Right lobe of liver (tissue), 6 donors: Measurements from ENCODE around the gene DDB1. TPM values are rescaled to one million over a fixed set of nuclear protein-coding genes. Genes with fewer than 3 reads are reported as not detected.

Experiments
- ATAC-seq, 4 donors: fragments of 200-7000 bp; cut with Tn5 transposase; one replicate each; pipeline ENCODE4 v1.9.1; 2020; ENCODE audit warnings: mild to moderate bottlenecking in 4 of 4, moderate library complexity in 4 of 4
- DNase-seq, 3 donors: peaks; one replicate each; pipeline ENCODE4 v3.0.0-alpha.2; 2020
- H3K27ac ChIP-seq, 3 donors: fragments of 200-600 bp; one replicate each; pipeline ENCODE4 v1.8.0; 2022
- H3K27me3 ChIP-seq, 2 donors: fragments of 200-600 bp; one replicate each; pipeline ENCODE4 v1.8.0; 2022
- H3K36me3 ChIP-seq, 4 donors: fragments of 200-600 bp; sonication (generic) in 1 of 4; one replicate each; pipeline versions ENCODE4 v1.5.1 to v1.8.0; 2017 to 2022; ENCODE audit warnings: control low read depth in 1 of 4
- H3K4me1 ChIP-seq, 4 donors: fragments of 200-600 bp; sonication (generic) in 1 of 4; one replicate each; pipeline versions ENCODE4 v1.5.1 to v1.8.0; 2017 to 2022; ENCODE audit warnings: control low read depth in 1 of 4
- H3K4me3 ChIP-seq, 3 donors: fragments of 200-600 bp; one replicate each; pipeline ENCODE4 v1.8.0; 2022
- H3K9me3 ChIP-seq, 4 donors: fragments of 200-600 bp; sonication (generic) in 1 of 4; one replicate each; pipeline versions ENCODE4 v1.5.1 to v1.8.0; 2017 to 2022; ENCODE audit warnings: control low read depth in 1 of 4
- CTCF ChIP-seq, 4 donors: fragments of 200-600 bp in 3 of 4; fragments of 450-650 bp in 1 of 4; IDR thresholded peaks; one replicate each; pipeline versions ENCODE4 v1.5.1 to v1.8.0; 2016 to 2022; ENCODE audit warnings: antibody characterized with exemption in 4 of 4, mild to moderate bottlenecking in 2 of 4
- POLR2A ChIP-seq: fragments of 450-650 bp; IDR thresholded peaks from one replicate; pipeline ENCODE4 v1.6.1; 2017; ENCODE audit warnings: antibody characterized with exemption, mild to moderate bottlenecking
- whole genome bisulfite sequencing: methylation state at CpG from one replicate; pipeline ENCODE4 v1.1.6; 2018; ENCODE audit warnings: low coverage, low lambda C conversion rate; ENCODE audit not compliant: insufficient coverage; ENCODE audit errors: missing lambda C conversion rate; 5-methylcytosine and 5-hydroxymethylcytosine counted together
- intact Hi-C, 2 donors: fragments of 100-400 bp; cut with DNase I; formaldehyde crosslinking; loops; one replicate each; pipeline versions ENCODE4 v1.11.2 to v1.14.1; 2022
- total RNA-seq, 6 experiments: library from RNA; depleted of rRNA in 2 of 6; stranded (reverse); fragments of >200 nt in 2 of 6; fragmentation: NEBNext Ultra II Directional in 3 of 6; extraction: Animal tissue kit (Norgen Biotek cat#: 25700) in 3 of 6; gene quantifications; one replicate each; pipeline versions ENCODE4 v1.1.0 to v1.2.4, GENCODE V29; 2016 to 2023
- donor health status: DM: no; HTN: yes; CAD: no.
- donor health status: DM: no; HTN: no; CAD: no.
- donor health status: DM: no; HTN: no; CAD: no.
- donor health status: DM: no; HTN: yes; CAD: no.
- donor health status: DM: no; HTN: yes; CAD: no.

DDB1 gene
- total RNA-seq, 6 experiments from 2014 or later = 70.9 to 94.5 (median 83.9) TPM

- intact Hi-C loops = no loop called here
- Histone ChIP-seq H3K4me3 (no peak overlapping the region), H3K27me3 (no peaks in the 10 kb centered on the region), H3K9me3 (no peaks in the 10 kb centered on the region), H3K36me3 (no peaks in the 10 kb centered on the region), H3K4me1 (no peaks in the 10 kb centered on the region), H3K27ac (no peak overlapping the region)
- DNase-seq (no peak), ATAC-seq (no peak)
- TF ChIP-seq POLR2A (no peak), CTCF (IDR thresholded peaks at IDR 0.05) (no peak)
- WGBS = 95% methylated on average over 8 of the region's 14 CpGs
Observed at GRCh38 chr11:61277186-61278000, 55.5 kb downstream of the DDB1 start.

GRCh38 chr11:61275191-61275590 lies 57.7 kb downstream of the DDB1 start:
- Histone ChIP-seq H3K4me1 (no peaks in the 10 kb centered on the region), H3K27ac (no peak overlapping the region), H3K36me3 (no peaks in the 10 kb centered on the region), H3K9me3 (no peaks in the 10 kb centered on the region), H3K27me3 (no peaks in the 10 kb centered on the region), H3K4me3 (no peak overlapping the region)
- WGBS = 96% methylated on average over 2 of the region's 4 CpGs
- no peak for ATAC-seq
- intact Hi-C loops = no loop called here
- DNase-seq = no peak
- no peak for TF ChIP-seq POLR2A
- no peak for TF ChIP-seq CTCF (IDR thresholded peaks at IDR 0.05)

GRCh38 chr11:61274084-61274483 lies 58.8 kb downstream of the DDB1 start:
- H3K4me3 ChIP-seq = no peak overlapping the region
- H3K27me3 ChIP-seq = no peaks in the 10 kb centered on the region
- H3K9me3 ChIP-seq = no peaks in the 10 kb centered on the region
- H3K27ac ChIP-seq = no peak overlapping the region
- DNase-seq (no peak), ATAC-seq (no peak)
- TF ChIP-seq POLR2A = no peak
- intact Hi-C loops = no loop called here
- H3K4me1 ChIP-seq = no peaks in the 10 kb centered on the region
- no CpG with 5 or more reads among the region's 4 CpGs for WGBS
- H3K36me3 ChIP-seq = no peaks in the 10 kb centered on the region

GRCh38 chr11:61273178-61274078 lies 59.5 kb downstream of the DDB1 start:
- intact Hi-C loops = no loop called here
- H3K36me3 ChIP-seq = no peaks in the 10 kb centered on the region
- no peak for TF ChIP-seq CTCF (IDR thresholded peaks at IDR 0.05)
- TF ChIP-seq POLR2A = no peak
- no peaks in the 10 kb centered on the region for H3K4me1 ChIP-seq
- WGBS = 82% methylated on average over 2 of the region's 16 CpGs
- no peak overlapping the region for H3K27ac ChIP-seq
- ATAC-seq = peak in 3 of 4 donors; percentile 14 to 32 (median 20)
- no peaks in the 10 kb centered on the region for H3K9me3 ChIP-seq
- no peak for DNase-seq
- H3K27me3 ChIP-seq = no peaks in the 10 kb centered on the region
- no peak overlapping the region for H3K4me3 ChIP-seq

GRCh38 chr11:61272731-61273130 lies 60.2 kb downstream of the DDB1 start:
- no peaks in the 10 kb centered on the region for H3K36me3 ChIP-seq
- H3K4me1 ChIP-seq = peaks cover 0 to 3% (median under 1%) of the 10 kb centered on the region in 4 donors
- DNase-seq (no peak), ATAC-seq (no peak)
- H3K27me3 ChIP-seq = no peaks in the 10 kb centered on the region
- 95% methylated on average over 3 of the region's 3 CpGs for WGBS
- no peaks in the 10 kb centered on the region for H3K9me3 ChIP-seq
- TF ChIP-seq POLR2A (no peak), CTCF (IDR thresholded peaks at IDR 0.05) (no peak)
- no peak overlapping the region for H3K27ac ChIP-seq
- no peak overlapping the region for H3K4me3 ChIP-seq
- intact Hi-C loops = no loop called here
